ENCODE data around the gene NMT1.

GRCh38 chr17:45040459-45040858 is 20.7 kb upstream of the NMT1 start:
- TF ChIP-seq, protein P1, sequence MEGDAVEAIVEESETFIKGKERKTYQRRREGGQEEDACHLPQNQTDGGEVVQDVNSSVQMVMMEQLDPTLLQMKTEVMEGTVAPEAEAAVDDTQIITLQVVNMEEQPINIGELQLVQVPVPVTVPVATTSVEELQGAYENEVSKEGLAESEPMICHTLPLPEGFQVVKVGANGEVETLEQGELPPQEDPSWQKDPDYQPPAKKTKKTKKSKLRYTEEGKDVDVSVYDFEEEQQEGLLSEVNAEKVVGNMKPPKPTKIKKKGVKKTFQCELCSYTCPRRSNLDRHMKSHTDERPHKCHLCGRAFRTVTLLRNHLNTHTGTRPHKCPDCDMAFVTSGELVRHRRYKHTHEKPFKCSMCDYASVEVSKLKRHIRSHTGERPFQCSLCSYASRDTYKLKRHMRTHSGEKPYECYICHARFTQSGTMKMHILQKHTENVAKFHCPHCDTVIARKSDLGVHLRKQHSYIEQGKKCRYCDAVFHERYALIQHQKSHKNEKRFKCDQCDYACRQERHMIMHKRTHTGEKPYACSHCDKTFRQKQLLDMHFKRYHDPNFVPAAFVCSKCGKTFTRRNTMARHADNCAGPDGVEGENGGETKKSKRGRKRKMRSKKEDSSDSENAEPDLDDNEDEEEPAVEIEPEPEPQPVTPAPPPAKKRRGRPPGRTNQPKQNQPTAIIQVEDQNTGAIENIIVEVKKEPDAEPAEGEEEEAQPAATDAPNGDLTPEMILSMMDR (conservative IDR thresholded peaks at IDR 0.05; ENCODE audit: low read depth, low read length), result no peak
- TF ChIP-seq EZH2 (IDR thresholded peaks at IDR 0.05; ENCODE audit: low read length, unreplicated experiment) (no peak), EZH2phosphoT487 (IDR thresholded peaks at IDR 0.05; ENCODE audit: borderline replicate concordance, low read length) (no peak)

All from PC-3 (cell line).